ENCODE results near the gene ANKRD66.

The ANKRD66 gene

GRCh38 chr6:46808806-46809205 is 62.1 kb downstream of the ANKRD66 start:
- Histone ChIP-seq H2BK15ac (ENCODE audit: low read length) (no peak overlapping the region), H3K9ac (ENCODE audit: low read depth, low read length, poor library complexity) (no peak overlapping the region), H4K8ac (ENCODE audit: low read depth, low read length) (no peak overlapping the region), H3K23ac (ENCODE audit: low read depth, low read length, poor library complexity) (no peak overlapping the region), H3K18ac (ENCODE audit: low read length) (no peak overlapping the region), H3K9me3 (replicated peaks in 1 of 2; ENCODE audit: control insufficient read depth in 2 of 2, insufficient read depth in 1 of 2, low read depth in 1 of 2, low read length in 2 of 2) (no peaks in the 10 kb centered on the region), H3K36me3 (replicated peaks in 1 of 2; ENCODE audit: control insufficient read depth in 2 of 2, insufficient read depth in 2 of 2, low read length in 2 of 2) (no peaks in the 10 kb centered on the region), H3K4me1 (ENCODE audit: control insufficient read depth in 2 of 2, insufficient read depth in 1 of 2, low read depth in 1 of 2, low read length in 2 of 2) (no peaks in the 10 kb centered on the region), H3K4me2 (ENCODE audit: insufficient read depth, low read length, poor library complexity, severe bottlenecking) (no peak overlapping the region), H2BK12ac (ENCODE audit: low read length) (no peak overlapping the region), H3K27me3 (ENCODE audit: control insufficient read depth in 3 of 3, insufficient read depth in 3 of 3, low read depth in 1 of 3, low read length in 3 of 3) (no peaks in the 10 kb centered on the region), H2AFZ (ENCODE audit: low read length) (no peak overlapping the region), H2BK120ac (ENCODE audit: low read depth, low read length) (no peak overlapping the region), H3K4me3 (ENCODE audit: low read length in 2 of 2) (no peak overlapping the region), H2AK5ac (ENCODE audit: low read depth, low read length) (no peak overlapping the region), H3K4ac (ENCODE audit: low read length) (no peak overlapping the region), H3K79me1 (ENCODE audit: low read depth, low read length) (no peaks in the 10 kb centered on the region), H4K91ac (ENCODE audit: low read depth, low read length, poor library complexity) (no peak overlapping the region), H3K27ac (replicated peaks; ENCODE audit: low read length) (no peak overlapping the region), H2BK5ac (ENCODE audit: low read length) (no peak overlapping the region), H3K14ac (ENCODE audit: low read length) (no peak overlapping the region)
- no CpG with 5 or more reads among the region's 1 CpG for WGBS, 2 donors (ENCODE audit: extremely low coverage in 2 of 2, insufficient read length in 2 of 2, insufficient replicate concordance in 1 of 2)
- DNase-seq (ENCODE audit: low spot score) = no peak

All from neuronal stem cell (in vitro differentiated cells).